Measurements from ENCODE around the gene FADS2.
"Not testable (repeated sequence)": the region's sequence is repeated elsewhere in the genome, so short reads cannot be mapped to it uniquely, and the experiment has no call there.

The FADS2 gene

GRCh38 chr11:61881397-61881796, 53.3 kb downstream of the FADS2 start:
- TF ChIP-seq, protein P1, sequence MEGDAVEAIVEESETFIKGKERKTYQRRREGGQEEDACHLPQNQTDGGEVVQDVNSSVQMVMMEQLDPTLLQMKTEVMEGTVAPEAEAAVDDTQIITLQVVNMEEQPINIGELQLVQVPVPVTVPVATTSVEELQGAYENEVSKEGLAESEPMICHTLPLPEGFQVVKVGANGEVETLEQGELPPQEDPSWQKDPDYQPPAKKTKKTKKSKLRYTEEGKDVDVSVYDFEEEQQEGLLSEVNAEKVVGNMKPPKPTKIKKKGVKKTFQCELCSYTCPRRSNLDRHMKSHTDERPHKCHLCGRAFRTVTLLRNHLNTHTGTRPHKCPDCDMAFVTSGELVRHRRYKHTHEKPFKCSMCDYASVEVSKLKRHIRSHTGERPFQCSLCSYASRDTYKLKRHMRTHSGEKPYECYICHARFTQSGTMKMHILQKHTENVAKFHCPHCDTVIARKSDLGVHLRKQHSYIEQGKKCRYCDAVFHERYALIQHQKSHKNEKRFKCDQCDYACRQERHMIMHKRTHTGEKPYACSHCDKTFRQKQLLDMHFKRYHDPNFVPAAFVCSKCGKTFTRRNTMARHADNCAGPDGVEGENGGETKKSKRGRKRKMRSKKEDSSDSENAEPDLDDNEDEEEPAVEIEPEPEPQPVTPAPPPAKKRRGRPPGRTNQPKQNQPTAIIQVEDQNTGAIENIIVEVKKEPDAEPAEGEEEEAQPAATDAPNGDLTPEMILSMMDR (IDR thresholded peaks at IDR 0.05; ENCODE audit: insufficient read depth, low read depth, low read length, missing control alignments) = no peak

DNA sequence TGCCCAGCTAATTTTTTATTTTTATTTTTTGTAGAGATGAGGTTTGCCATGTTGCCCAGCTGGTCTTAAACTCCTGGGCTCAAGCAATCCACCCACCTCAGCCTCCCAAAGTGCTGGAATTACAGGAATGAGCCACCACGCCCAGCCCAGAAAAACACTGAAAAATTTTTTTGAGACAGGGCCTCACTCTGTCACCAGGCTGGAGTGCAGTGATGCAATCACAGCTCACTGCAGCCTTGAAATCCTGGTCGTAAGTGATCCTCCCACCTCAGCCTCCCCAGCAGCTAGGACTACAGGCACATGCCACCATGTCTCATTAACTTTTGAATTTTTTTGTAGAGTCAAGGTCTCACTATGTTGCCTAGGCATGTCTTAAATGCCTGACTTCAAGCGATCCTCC, 54.2 kb downstream of the FADS2 start:
- not testable (repeated sequence) for DNase-seq (ENCODE audit: low read depth); H3K4me3 ChIP-seq (ENCODE audit: low read length)

More at GRCh38 chr11:61881397-61881796, 53.3 kb downstream of the FADS2 start:
- H3K4me3 ChIP-seq (ENCODE audit: low read length) = no peak overlapping the region
- no peak for DNase-seq (ENCODE audit: low read depth)

DNA sequence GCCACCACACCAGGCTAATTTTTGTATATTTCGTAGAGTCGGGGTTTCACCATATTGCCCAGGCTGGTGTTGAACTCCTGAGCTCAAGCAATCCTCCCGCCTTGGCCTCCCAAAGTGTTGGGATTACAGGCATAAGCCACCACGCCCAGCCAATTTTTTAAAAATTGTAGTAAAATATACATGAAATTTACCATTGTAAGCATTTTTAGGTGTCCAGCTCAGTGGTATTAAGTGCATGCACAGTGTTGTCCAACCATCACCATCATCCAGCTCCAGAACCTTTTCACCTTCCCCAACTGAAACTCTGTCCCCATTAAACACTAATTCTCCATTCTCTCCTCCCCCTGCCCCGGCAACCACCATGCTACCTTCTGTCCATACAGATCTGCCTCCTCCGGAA, 54.8 kb downstream of the FADS2 start:
- DNase-seq (ENCODE audit: low read depth) = no peak
- H3K4me3 ChIP-seq (ENCODE audit: low read length) = no peak overlapping the region
- TF ChIP-seq, protein P1 (IDR thresholded peaks at IDR 0.05; ENCODE audit: insufficient read depth, low read depth, low read length, missing control alignments) = no peak

DNA sequence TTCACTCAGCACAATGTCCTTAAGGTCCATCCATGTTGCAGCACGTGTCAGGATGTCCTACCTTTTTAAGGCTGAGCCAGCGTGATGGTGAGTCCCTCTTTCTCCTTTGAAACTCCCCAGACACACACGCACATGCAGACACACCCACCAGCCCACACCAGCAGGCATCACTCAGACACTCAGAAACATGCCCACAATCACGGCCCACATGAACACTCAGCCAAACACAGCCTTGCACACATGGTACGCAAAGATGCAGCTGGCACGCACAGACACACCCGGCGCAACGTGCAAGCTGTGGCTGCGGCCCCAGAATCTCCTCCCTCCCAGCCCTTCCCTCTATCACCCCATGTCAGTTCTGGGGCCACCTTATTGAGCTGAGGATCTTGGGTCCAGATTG, 55.2 kb downstream of the FADS2 start:
- TF ChIP-seq, protein P1 (IDR thresholded peaks at IDR 0.05; ENCODE audit: insufficient read depth, low read depth, low read length, missing control alignments) = no peak
- no peak overlapping the region for H3K4me3 ChIP-seq (ENCODE audit: low read length)
- no peak for DNase-seq (ENCODE audit: low read depth)

DNA sequence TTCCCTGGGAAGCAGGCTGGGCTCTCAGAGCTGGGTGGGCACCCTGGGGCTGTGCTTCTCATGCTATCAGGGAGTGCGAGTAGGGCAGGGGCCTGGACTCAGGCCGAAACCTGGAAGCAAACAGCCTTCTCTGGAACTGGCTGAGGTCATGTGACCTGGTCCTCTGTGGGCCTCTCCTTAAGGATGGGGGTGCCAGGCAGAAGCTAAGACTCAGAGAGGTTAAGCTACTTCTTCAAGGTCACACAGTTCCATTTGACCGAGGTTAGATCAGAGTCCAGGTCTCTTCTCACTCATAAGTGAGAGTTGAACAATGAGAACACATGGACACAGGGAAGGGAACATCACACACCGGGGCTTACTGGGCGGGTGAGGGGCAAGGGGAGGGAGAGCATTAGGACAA, 55.8 kb downstream of the FADS2 start:
- no peak overlapping the region for H3K4me3 ChIP-seq (ENCODE audit: low read length)
- DNase-seq (ENCODE audit: low read depth) = no peak
- TF ChIP-seq, protein P1 (IDR thresholded peaks at IDR 0.05; ENCODE audit: insufficient read depth, low read depth, low read length, missing control alignments) = no peak

- DNase-seq (ENCODE audit: low read depth) = no peak
- TF ChIP-seq, protein P1 (IDR thresholded peaks at IDR 0.05; ENCODE audit: insufficient read depth, low read depth, low read length, missing control alignments) = no peak
- H3K4me3 ChIP-seq (ENCODE audit: low read length) = no peak overlapping the region
These were observed 57.2 kb downstream of the FADS2 start for GRCh38 chr11:61885166-61885778.

DNA sequence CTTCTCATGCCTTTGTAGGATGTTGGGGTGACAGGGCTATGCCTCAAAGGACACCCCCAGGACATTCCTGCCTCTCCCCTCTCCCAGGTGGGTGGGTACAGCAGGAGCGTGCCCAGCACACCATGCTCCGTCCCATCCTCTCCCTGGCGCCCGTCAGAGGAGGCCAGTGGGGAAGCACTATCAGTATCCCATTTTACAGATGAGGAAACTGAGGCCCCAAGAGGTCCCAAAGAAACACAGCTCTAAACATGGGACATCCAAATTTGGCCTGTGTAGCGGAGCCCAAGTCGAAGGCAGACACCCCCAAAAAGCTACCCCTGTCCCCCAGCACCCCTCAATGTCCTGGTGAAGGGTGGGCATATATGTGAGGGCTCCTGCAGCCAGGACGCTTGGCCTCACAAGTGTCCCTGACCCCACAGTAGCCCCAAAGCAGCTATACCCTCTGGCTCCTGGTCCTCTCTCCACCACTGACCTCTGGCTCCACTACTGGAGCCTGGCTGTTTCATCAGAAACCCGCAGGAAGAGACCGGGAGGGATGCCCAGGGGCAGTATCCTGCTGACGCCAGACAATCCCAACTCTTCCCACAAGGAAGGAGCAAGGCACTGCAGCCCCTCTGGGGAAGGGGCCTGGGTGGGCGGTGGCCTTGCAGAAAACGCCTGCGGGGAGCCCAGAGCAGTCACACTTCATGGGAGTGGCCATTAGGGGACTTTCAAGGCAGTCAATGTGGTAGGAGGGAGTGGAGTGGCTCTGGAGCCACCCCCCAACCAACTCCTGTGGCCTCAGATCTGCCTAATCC, 57.9 kb downstream of the FADS2 start:
- no peak overlapping the region for H3K4me3 ChIP-seq (ENCODE audit: low read length)
- DNase-seq (ENCODE audit: low read depth) = no peak
- TF ChIP-seq, protein P1 (IDR thresholded peaks at IDR 0.05; ENCODE audit: insufficient read depth, low read depth, low read length, missing control alignments) = no peak
